HPDE6-E6E7 (cell line): ENCODE measurements around the gene OPN5.

Experiments
- DNase-seq: peaks from one replicate; pipeline ENCODE4 v3.0.0; 2011; ENCODE audit warnings: missing footprints; ENCODE audit errors: extremely low spot score

The OPN5 gene

DNA sequence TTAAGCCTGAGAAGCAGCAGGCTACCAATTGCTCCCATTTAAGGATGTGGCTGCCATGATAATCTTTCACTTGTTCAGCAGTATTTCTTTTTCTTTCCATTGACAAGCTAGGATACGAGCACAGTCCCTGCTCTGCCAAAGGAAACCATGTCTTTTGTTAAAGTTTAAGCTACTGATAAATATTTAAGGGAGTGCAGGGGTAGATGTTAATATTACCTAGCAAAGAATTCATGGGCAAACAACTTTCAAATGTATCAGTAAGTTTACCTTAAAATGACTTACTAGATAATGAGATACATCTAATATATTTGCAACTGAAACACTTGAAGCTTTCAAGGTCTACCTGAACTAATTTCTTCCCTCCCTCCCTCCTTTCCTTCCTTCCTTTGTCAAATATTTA is 77.3 kb downstream of the OPN5 start:
- no peak for DNase-seq

DNA sequence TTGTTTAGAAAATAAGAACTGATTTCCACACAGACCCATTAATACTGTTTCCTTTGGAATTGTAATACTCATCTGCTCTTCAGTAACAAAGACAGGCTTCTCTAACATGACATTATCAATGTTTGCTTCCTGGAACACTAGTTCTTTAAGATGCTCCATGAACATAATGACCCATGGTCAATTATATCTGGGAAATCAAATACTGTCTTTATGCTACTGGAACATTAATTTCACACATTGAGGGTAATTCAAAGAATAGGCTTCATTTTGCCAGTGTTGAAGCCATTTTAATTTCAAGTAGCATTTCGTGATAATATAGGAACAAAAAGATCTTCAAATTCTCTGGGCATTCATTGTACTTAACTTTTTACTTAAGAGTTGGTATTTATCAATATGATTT is 80.9 kb downstream of the OPN5 start:
- no peak for DNase-seq

DNA sequence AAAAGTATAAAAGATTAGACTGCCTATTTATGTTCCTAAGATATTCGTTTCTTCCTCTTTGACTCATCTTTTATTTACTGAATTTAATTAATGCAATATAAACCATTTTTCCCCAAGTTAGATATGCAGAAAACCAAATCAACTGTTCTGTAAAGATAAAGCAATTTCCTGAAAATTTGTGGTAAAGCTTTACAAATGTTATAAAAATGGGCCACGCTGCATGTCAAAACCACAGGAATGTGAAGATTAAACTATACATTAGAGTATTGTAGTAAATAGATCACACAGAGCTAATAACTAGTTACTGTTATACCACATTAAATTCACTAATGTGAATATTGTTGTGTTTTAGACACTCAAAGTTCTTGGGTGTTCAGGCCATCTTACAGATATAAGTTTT is 83.4 kb downstream of the OPN5 start:
- DNase-seq = no peak

DNA sequence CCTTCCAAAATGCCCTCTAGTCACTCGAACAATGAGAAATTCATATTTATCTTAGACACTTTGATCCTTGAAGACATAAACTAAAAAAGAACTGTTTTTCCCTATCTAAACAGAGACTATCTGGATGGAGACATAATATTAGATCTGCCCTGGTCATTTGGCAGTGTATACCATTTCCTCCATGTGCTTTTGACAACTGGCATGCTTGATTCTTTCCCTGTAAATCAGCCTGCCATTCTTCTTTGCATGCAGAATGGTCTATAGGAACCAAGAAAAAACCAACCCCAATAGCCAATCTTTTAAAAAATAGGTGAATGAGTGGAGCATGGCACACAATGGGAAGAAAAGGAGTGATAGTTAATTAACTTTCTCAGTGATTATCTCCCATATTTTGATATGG is 93.8 kb downstream of the OPN5 start:
- DNase-seq = no peak
